SU-DHL-6 (cell line): ENCODE measurements around the gene BCAN.

ENCODE experiments used
- EZH2phosphoT487 ChIP-seq: fragments of 200-600 bp; sonication (generic), shearing (Covaris generic); conservative IDR thresholded peaks from 2 replicates; pipeline ENCODE4 v1.6.1; 2018; ENCODE audit warnings: mild to moderate bottlenecking, antibody characterized with exemption, low read length, moderate library complexity, mixed read lengths
- TF ChIP-seq, protein P1 (sequence below): fragments of 200-600 bp; sonication (generic); IDR thresholded peaks from one replicate; pipeline ENCODE4 v1.5.1; 2017; ENCODE audit warnings: antibody characterized with exemption, mild to moderate bottlenecking, low read length, moderate library complexity; ENCODE audit not compliant: insufficient read depth, poor library complexity, severe bottlenecking

DNA sequence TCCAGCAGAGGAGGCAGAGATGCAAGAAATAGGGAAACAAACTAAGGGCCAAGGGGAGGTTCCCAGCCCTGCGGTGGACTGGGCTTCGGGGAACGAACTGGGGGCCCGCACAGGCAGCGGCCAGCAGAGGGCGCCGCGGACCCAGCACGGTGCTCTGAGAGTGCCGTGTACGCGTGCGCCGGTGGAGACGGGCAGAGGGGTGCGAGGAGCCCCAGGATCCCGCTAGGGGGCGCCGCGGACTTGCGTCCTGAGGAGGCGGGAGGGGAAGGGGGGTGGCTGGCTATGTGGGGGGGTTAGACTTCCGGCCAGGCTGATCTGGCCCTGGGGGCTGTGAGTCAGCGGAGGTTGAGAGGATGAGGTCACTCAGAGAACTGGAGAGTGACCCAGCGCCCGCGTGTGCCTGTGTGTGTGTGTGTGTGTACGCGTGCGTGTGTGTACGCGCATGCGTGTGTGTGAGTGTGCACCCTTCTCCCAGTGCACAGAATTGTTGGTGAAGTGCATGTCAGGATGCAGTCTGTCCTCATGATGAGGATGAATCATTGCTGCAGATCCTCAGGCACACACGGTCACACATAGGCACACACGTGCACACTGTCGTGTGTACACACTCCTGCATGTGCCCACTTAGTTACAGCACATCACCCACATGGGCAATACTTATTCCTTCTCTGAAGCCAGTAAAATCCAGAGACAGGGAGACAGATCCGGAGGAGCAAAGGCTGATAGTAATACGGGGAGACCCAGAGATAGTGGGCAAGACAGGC is 18.3 kb downstream of the BCAN start:
- TF ChIP-seq, protein P1, sequence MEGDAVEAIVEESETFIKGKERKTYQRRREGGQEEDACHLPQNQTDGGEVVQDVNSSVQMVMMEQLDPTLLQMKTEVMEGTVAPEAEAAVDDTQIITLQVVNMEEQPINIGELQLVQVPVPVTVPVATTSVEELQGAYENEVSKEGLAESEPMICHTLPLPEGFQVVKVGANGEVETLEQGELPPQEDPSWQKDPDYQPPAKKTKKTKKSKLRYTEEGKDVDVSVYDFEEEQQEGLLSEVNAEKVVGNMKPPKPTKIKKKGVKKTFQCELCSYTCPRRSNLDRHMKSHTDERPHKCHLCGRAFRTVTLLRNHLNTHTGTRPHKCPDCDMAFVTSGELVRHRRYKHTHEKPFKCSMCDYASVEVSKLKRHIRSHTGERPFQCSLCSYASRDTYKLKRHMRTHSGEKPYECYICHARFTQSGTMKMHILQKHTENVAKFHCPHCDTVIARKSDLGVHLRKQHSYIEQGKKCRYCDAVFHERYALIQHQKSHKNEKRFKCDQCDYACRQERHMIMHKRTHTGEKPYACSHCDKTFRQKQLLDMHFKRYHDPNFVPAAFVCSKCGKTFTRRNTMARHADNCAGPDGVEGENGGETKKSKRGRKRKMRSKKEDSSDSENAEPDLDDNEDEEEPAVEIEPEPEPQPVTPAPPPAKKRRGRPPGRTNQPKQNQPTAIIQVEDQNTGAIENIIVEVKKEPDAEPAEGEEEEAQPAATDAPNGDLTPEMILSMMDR, result peak; percentile 99
- TF ChIP-seq EZH2phosphoT487, result no peak
